IPS-18a (cell line): ENCODE measurements around the gene MAP2K1.
"Not testable (repeated sequence)": the region's sequence is repeated elsewhere in the genome, so short reads cannot be mapped to it uniquely, and the experiment has no call there.

ENCODE experiments used
- H3K27ac ChIP-seq: one replicate; pipeline ENCODE4 v1.5.1; 2013; ENCODE audit warnings: low read length
- H3K27me3 ChIP-seq: one replicate; pipeline ENCODE4 v1.6.1; 2013; ENCODE audit warnings: mild to moderate bottlenecking, low read length; ENCODE audit not compliant: control insufficient read depth, insufficient read depth
- H3K36me3 ChIP-seq: one replicate; pipeline ENCODE4 v1.6.1; 2013; ENCODE audit warnings: low read depth, low read length; ENCODE audit not compliant: control insufficient read depth
- H3K4me1 ChIP-seq: one replicate; pipeline ENCODE4 v1.6.1; 2013; ENCODE audit warnings: low read depth, low read length; ENCODE audit not compliant: control insufficient read depth
- H3K4me3 ChIP-seq: one replicate; pipeline ENCODE4 v1.5.1; 2013; ENCODE audit warnings: low read length
- H3K9ac ChIP-seq: one replicate; pipeline ENCODE4 v1.6.1; 2013; ENCODE audit warnings: mild to moderate bottlenecking, low read length, moderate library complexity
- H3K9me3 ChIP-seq: one replicate; pipeline ENCODE4 v1.6.1; 2013; ENCODE audit warnings: low read depth, low read length; ENCODE audit not compliant: control insufficient read depth

The MAP2K1 gene

DNA sequence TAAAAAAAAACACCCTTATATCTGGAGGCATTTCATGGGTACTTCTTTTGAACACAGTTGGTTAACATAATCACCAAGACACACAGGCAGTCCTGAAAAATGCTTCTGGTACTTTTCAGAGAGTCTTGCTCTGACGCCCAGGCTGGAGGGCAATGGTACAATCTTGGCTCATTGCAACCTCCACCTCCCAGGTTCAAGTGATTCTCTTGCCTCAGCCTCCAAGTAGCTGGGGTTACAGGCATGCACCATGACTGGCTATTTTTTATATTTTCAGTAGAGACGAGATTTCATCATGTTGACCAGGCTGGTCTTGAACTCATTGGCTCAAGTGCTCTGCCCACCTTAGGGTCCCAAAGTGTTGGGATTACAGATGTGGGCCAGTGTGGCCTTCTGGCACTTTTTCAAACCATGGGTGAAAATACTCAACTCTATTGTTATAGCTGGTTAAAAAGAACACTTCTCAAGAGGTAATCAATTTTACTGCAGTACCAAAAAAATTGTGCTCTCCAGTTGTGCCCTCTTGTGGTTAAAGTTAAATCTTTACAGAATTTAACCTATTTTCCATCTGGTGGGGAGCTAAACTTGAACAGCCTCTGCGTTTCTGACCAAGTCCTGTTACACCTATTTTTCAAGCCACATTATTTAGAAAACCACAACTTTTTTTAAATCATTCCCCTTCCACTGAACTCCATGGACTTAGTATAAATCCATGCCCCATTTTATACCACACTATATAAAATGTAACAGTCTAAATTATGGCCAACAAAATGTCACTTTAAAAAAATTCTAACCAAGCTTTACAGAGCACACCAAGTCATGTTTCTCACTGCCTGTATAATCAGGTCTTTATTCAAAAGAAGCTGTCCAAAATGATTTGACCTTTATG is 112.0 kb downstream of the MAP2K1 start:
- H3K4me3 ChIP-seq, result no peak overlapping the region
- peaks cover 71% of the 10 kb centered on the region for H3K36me3 ChIP-seq
- H3K27me3 ChIP-seq, result no peaks in the 10 kb centered on the region
- H3K9me3 ChIP-seq, result no peaks in the 10 kb centered on the region
- H3K9ac ChIP-seq, result no peak overlapping the region
- peaks cover 3% of the 10 kb centered on the region for H3K4me1 ChIP-seq
- no peak overlapping the region for H3K27ac ChIP-seq

DNA sequence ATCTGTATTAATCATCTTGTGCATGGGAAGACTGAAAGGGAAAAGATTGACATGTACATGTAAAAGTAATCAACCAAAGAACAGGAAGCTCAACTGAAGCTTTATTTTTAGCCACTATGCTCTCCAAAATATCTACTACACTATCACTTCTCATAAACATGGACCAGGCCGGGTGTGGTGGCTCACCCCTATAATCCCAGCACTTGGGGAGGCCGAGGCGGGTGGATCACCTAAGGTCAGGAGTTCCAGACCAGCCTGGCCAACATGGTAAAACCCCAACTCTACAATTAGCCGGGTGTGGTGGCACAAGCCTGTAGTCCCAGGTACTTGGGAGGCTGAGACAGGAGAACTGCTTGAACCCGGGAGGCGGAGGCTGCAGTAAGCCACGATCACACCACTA is 113.6 kb downstream of the MAP2K1 start:
- H3K27me3 ChIP-seq, H3K9me3 ChIP-seq, H3K4me3 ChIP-seq, H3K9ac ChIP-seq, H3K27ac ChIP-seq, H3K4me1 ChIP-seq: not testable (repeated sequence)
- peaks cover 56% of the 10 kb centered on the region for H3K36me3 ChIP-seq

DNA sequence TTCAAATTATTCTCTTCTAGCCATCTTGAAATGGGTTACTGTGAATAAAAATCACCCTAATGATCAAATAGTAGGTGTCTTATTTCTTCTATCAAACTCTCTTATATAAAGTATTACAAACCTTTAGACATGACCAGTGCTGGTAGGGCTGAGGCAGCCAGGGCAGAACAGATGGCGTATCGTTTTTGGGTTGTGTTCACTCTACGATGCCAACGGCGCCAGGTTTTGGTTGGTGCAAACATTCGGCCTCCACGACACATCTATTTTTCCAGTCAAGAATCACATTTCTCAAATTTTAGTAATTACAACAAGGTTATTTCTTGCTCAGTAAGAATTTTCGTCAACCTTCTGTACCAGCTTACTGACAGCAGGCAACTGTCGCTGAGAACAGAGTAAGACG is 115.8 kb downstream of the MAP2K1 start:
- no peaks in the 10 kb centered on the region for H3K27me3 ChIP-seq
- peak overlapping the region; percentile 91 for H3K4me3 ChIP-seq
- H3K9me3 ChIP-seq, result no peaks in the 10 kb centered on the region
- peaks cover 56% of the 10 kb centered on the region for H3K36me3 ChIP-seq
- H3K4me1 ChIP-seq, result no peaks in the 10 kb centered on the region
- no peak overlapping the region for H3K27ac ChIP-seq
- H3K9ac ChIP-seq, result peak overlapping the region; percentile 22

DNA sequence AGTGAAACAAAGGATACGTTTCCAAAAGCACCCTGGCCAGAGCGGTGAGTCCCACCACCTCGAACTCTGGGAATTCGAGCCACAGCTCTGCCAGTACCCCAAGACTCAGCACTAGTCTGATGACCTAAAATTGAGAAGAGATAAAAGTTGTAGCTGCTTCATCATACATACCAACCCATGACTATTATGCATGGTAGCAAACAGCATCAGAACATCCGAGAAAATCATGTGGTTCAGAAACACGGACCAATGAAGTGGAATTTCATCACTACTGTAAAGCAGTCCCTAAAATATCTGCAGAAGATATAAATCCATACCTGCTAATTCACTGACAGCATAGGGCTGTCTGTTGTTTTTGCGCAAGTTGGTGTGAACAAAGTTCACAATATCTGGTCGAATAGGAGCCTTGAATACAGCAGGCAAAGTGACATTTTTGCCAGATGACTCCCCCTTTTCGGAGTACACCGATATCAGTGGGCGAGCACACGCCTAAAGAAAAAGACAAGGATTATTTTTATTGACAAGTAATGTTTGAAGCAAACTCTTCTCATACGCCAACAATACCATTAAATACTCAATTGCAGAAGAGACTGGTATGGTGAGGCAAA is 116.4 kb downstream of the MAP2K1 start:
- not testable (repeated sequence) for H3K9me3 ChIP-seq, H3K4me1 ChIP-seq, H3K27ac ChIP-seq, H3K27me3 ChIP-seq
- Histone ChIP-seq H3K36me3 (peaks cover 52% of the 10 kb centered on the region), H3K4me3 (peak overlapping the region; percentile 91), H3K9ac (peak overlapping the region; percentile 96)

DNA sequence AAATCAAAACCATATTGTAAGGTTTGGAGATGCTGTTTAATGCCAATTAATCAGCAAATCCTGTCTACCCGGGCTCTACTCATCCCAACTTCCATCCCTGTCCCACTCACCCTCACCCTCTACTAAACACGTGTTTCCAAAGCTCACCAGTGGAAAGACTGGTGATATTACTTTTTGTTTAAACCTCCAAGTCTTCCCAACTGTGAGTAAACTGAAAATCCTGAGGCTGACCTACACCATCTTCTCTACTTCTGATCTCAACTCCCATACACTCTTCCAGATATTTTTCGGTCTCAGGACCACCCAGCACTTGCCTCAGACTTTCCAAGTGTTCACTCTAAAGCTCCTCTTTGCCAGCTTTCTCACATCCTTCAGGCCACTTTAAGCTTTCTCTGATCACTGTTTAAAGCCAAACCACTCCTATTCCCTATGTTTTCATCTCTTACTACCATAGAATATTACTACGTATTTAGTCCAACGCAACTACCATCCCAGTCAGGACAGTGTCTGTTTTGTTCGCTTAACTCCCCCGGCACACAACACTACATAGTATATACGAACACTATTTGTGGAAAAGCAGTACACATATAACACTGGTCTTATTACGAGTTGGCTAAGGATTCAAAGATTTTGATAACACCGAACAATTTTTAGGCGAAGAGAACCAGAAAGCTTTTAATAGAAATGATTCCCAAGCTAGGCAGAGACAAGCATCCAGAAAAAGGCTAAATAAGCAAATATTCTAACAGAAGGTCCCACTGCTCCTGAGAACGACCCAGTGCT is 117.3 kb downstream of the MAP2K1 start:
- no peaks in the 10 kb centered on the region for H3K4me1 ChIP-seq
- H3K9ac ChIP-seq, result peak overlapping the region; percentile 96
- no peaks in the 10 kb centered on the region for H3K9me3 ChIP-seq
- no peaks in the 10 kb centered on the region for H3K27me3 ChIP-seq
- H3K36me3 ChIP-seq, result peaks cover 47% of the 10 kb centered on the region
- peak overlapping the region; percentile 91 for H3K4me3 ChIP-seq
- H3K27ac ChIP-seq, result peak overlapping the region; percentile 88

DNA sequence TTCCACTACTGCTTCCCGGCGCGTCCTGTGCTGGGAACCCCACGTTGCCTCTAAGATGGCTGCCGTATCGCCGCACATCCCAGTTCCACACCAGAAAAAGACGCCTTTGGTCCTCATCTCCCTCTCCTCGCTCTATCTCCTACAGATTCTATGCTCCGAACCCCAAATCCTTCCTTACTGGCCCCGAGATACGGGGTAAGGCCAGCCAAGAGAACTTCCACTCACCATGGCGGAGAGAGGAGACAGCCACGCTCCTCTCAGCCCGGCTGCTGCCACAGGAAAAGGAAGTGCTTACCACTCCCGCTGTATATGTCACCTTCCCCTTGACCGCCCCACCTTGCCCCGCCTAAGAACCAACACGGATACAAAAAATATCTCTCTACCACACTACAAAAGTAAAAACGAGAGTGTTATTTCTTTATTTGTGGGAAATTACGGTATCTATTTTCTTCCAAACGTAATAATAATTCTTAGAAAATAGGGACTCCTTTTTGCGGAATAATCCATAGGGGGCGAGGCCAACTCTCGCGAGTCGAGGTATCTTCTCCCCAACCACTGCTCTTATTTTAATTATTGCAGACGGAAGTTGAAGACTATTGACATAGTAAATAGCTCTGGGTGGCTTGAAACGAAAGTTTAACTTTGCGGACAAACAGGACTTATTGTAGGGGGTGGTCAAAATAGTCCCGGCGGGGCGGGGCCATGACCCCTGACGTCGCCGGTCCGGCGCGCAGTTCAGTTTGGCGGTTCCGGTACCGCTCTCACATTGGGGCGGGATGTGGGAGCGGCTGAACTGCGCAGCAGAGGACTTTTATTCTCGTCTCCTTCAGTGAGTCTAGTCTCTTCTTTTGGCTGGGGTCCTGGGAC is 118.1 kb downstream of the MAP2K1 start, which contains the start of the genes RPL4 and ZWILCH:
TSS of gene RPL4 (minus strand) at position 293 of the 867 bp plus-strand sequence. CDS start at position 228, 65 bp downstream.
TSS of gene ZWILCH (plus strand) at position 764 of the 867 bp plus-strand sequence. CDS start at position 777, 13 bp downstream.
- H3K36me3 ChIP-seq, result peaks cover 43% of the 10 kb centered on the region
- H3K9me3 ChIP-seq, result no peaks in the 10 kb centered on the region
- H3K27ac ChIP-seq, result peak within 1 kb of the TSS; percentile 88
- H3K9ac ChIP-seq, result peak within 1 kb of the TSS; percentile 96
- H3K4me1 ChIP-seq, result no peaks in the 10 kb centered on the region
- H3K4me3 ChIP-seq, result peak within 1 kb of the TSS; percentile 91
- no peaks in the 10 kb centered on the region for H3K27me3 ChIP-seq

DNA sequence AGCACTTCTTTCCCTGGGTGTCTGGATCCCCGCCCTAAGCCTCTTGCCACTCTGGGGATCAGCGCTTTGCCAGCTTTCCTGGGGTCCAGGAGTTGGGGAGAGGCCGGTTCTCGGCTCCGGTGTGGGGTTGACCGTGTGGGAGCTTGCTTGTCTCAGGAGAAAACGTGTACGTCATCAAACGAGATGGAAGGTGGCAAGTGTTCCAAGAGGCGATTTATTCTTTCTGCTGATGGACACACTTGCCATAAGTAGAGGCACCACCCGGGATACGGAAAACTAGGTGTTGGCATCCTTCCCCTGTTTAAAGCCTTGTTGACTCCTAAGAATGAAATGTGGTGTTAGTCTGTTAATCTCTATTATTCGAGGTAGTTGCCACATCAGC is 118.7 kb downstream of the MAP2K1 start:
- Histone ChIP-seq H3K4me3 (peak overlapping the region; percentile 91), H3K27ac (peak overlapping the region; percentile 88), H3K36me3 (peaks cover 39% of the 10 kb centered on the region), H3K4me1 (no peaks in the 10 kb centered on the region), H3K27me3 (no peaks in the 10 kb centered on the region), H3K9ac (peak overlapping the region; percentile 96), H3K9me3 (no peaks in the 10 kb centered on the region)

DNA sequence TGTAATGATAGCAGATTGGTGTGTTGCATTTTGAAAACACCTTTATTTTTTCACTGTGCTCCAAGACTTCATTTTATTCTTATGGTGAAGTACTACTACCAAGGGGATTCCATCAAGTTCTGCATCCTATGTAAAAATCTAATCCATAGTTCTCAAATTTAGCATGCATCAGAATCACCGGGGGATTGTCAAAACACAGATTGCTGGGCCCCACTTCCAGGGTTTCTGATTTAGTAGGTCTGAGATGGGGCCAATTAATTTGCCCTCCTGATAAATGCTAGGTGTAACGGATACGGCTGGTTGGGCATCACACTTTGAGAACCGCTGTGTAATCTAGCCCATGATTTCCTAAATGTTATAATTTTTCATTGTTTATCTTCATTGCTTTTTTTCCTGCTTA is 119.1 kb downstream of the MAP2K1 start:
- no peaks in the 10 kb centered on the region for H3K27me3 ChIP-seq
- H3K27ac ChIP-seq, result no peak overlapping the region
- H3K9ac ChIP-seq, result peak overlapping the region; percentile 96
- peak overlapping the region; percentile 91 for H3K4me3 ChIP-seq
- no peaks in the 10 kb centered on the region for H3K9me3 ChIP-seq
- no peaks in the 10 kb centered on the region for H3K4me1 ChIP-seq
- H3K36me3 ChIP-seq, result peaks cover 38% of the 10 kb centered on the region

DNA sequence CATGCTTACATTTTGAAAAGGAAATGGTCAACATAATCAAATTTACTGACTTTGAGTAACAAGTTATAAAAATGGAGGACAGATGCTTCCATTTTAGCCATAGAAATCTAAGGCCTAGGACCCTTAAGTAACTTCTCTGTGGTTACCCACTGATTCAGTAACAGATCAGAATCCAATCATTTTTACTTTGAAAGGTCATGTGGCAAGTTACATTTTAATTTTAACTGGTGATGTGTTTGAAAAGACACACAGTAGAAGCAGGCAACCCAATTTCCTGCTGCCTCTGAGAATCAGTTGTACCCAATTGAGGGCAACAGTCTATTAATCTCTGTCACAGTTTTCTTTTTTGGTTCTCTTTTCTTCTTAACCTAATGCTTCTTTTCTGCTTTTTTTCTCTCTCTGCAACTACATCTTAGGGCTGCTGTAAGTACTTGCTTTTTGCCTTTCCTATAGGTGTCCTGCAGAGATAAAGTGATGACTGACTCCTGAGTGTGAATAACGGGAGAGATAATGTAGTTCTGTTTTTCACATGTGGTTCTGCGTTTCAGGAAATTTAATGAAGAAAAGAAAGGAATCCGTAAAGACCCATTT is 121.7 kb downstream of the MAP2K1 start:
- no peak overlapping the region for H3K27ac ChIP-seq
- H3K4me1 ChIP-seq, result no peaks in the 10 kb centered on the region
- no peak overlapping the region for H3K4me3 ChIP-seq
- H3K9ac ChIP-seq, result no peak overlapping the region
- peaks cover 12% of the 10 kb centered on the region for H3K36me3 ChIP-seq
- H3K9me3 ChIP-seq, result no peaks in the 10 kb centered on the region
- H3K27me3 ChIP-seq, result no peaks in the 10 kb centered on the region

DNA sequence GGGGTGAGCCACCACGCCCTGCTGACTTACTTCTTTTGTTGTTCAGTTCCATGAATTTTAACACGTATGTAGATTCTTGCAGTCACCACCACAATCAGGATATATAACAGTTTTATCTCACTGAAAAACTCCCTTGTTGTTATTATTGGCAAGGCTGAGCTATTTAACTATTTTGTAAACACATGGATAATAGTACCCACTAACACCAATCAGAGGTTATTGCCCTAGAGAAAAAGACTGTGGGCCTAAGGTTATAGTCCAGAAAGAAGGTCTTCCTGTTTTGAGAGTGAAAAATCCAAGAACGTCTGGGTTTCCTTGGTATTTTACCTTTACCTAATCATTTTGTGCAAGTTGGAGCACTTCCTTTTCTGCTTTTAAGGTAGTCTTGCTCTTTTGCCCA is 127.9 kb downstream of the MAP2K1 start:
- Histone ChIP-seq H3K36me3 (peaks cover 40% of the 10 kb centered on the region), H3K9me3 (no peaks in the 10 kb centered on the region), H3K27me3 (no peaks in the 10 kb centered on the region), H3K4me3 (no peak overlapping the region), H3K4me1 (peaks cover 5% of the 10 kb centered on the region), H3K27ac (no peak overlapping the region), H3K9ac (no peak overlapping the region)
